Memory B cell (primary cell): ENCODE results near the gene CISD2.
"Not testable (repeated sequence)": the region's sequence is repeated elsewhere in the genome, so short reads cannot be mapped to it uniquely, and the experiment has no call there.

ENCODE experiments used
- ATAC-seq: fragments of 150-1000 bp; cut with Tn5 transposase; 2 replicates; pipeline ENCODE4 v1.10.0; 2021; ENCODE audit warnings: low read depth, mild to moderate bottlenecking, moderate library complexity
- DNase-seq, 2 donors: peaks; one replicate each; pipeline ENCODE4 v3.0.0; 2022; ENCODE audit warnings: low spot score in 2 of 2
- H3K27ac Mint-ChIP-seq: one replicate; pipeline ENCODE4 v1.8.0; 2022; ENCODE audit warnings: mild to moderate bottlenecking, moderate library complexity, mixed read lengths
- H3K27me3 Mint-ChIP-seq: one replicate; pipeline ENCODE4 v1.8.0; 2022; ENCODE audit warnings: mixed read lengths
- H3K36me3 Mint-ChIP-seq: one replicate; pipeline ENCODE4 v1.8.0; 2022; ENCODE audit warnings: mild to moderate bottlenecking, mixed read lengths
- H3K4me1 Mint-ChIP-seq: one replicate; pipeline ENCODE4 v1.8.0; 2022; ENCODE audit warnings: mixed read lengths
- H3K4me3 Mint-ChIP-seq: one replicate; pipeline ENCODE4 v1.8.0; 2022; ENCODE audit warnings: mild to moderate bottlenecking, moderate library complexity, mixed read lengths
- H3K9me3 Mint-ChIP-seq: one replicate; pipeline ENCODE4 v1.8.0; 2022; ENCODE audit warnings: mixed read lengths

Gene CISD2

GRCh38 chr4:102867278-102868152, 1.3 kb upstream of the CISD2 start:
- no peaks in the 10 kb centered on the region for H3K27me3 Mint-ChIP-seq
- peak overlapping the region; percentile 100 for H3K27ac Mint-ChIP-seq
- peak overlapping the region; percentile 96 for H3K4me3 Mint-ChIP-seq
- H3K9me3 Mint-ChIP-seq, result no peaks in the 10 kb centered on the region
- H3K36me3 Mint-ChIP-seq, result no peaks in the 10 kb centered on the region
- peaks cover 17% of the 10 kb centered on the region for H3K4me1 Mint-ChIP-seq
- DNase-seq (no peak), ATAC-seq (no peak)

- peaks cover 22% of the 10 kb centered on the region for H3K4me1 Mint-ChIP-seq
- H3K9me3 Mint-ChIP-seq, result no peaks in the 10 kb centered on the region
- peak overlapping the region; percentile 96 for H3K4me3 Mint-ChIP-seq
- ATAC-seq, result no peak
- peak overlapping the region; percentile 100 for H3K27ac Mint-ChIP-seq
- no peaks in the 10 kb centered on the region for H3K27me3 Mint-ChIP-seq
- DNase-seq, result peak in 1 of 2 donors; percentile 25
- peaks cover 3% of the 10 kb centered on the region for H3K36me3 Mint-ChIP-seq
Observed at GRCh38 chr4:102868153-102868780, 525 bp upstream of the CISD2 start.

- no peak for DNase-seq
- Mint-ChIP-seq H3K9me3 (no peaks in the 10 kb centered on the region), H3K27ac (peak overlapping the region; percentile 100), H3K27me3 (no peaks in the 10 kb centered on the region), H3K4me1 (peaks cover 28% of the 10 kb centered on the region), H3K36me3 (peaks cover 8% of the 10 kb centered on the region), H3K4me3 (peak overlapping the region; percentile 96)
- ATAC-seq, result no peak
Observed at GRCh38 chr4:102869569-102870197, 891 bp downstream of the CISD2 start.

GRCh38 chr4:102871772-102872171, 3.0 kb downstream of the CISD2 start:
- no peak overlapping the region for H3K4me3 Mint-ChIP-seq
- peaks cover 24% of the 10 kb centered on the region for H3K4me1 Mint-ChIP-seq
- no peak for ATAC-seq
- no peaks in the 10 kb centered on the region for H3K9me3 Mint-ChIP-seq
- H3K27me3 Mint-ChIP-seq, result no peaks in the 10 kb centered on the region
- H3K36me3 Mint-ChIP-seq, result peaks cover 22% of the 10 kb centered on the region
- no peak overlapping the region for H3K27ac Mint-ChIP-seq
- DNase-seq, result no peak

GRCh38 chr4:102877477-102878106, 8.8 kb downstream of the CISD2 start:
- ATAC-seq, H3K4me3 Mint-ChIP-seq, H3K27ac Mint-ChIP-seq, H3K27me3 Mint-ChIP-seq, DNase-seq, H3K9me3 Mint-ChIP-seq: not testable (repeated sequence)
- Mint-ChIP-seq H3K4me1 (peaks cover 15% of the 10 kb centered on the region), H3K36me3 (peaks cover 29% of the 10 kb centered on the region)

GRCh38 chr4:102878349-102878748, 9.6 kb downstream of the CISD2 start:
- H3K27ac Mint-ChIP-seq, H3K27me3 Mint-ChIP-seq, DNase-seq, H3K9me3 Mint-ChIP-seq, ATAC-seq, H3K4me1 Mint-ChIP-seq, H3K4me3 Mint-ChIP-seq: not testable (repeated sequence)
- peaks cover 29% of the 10 kb centered on the region for H3K36me3 Mint-ChIP-seq

- Mint-ChIP-seq H3K27me3 (no peaks in the 10 kb centered on the region), H3K36me3 (peaks cover 29% of the 10 kb centered on the region), H3K9me3 (peaks cover 3% of the 10 kb centered on the region), H3K4me1 (peaks cover 7% of the 10 kb centered on the region), H3K4me3 (no peak overlapping the region), H3K27ac (no peak overlapping the region)
- ATAC-seq (no peak), DNase-seq (no peak)
Observed at GRCh38 chr4:102878901-102879300, 10.1 kb downstream of the CISD2 start.

GRCh38 chr4:102881343-102881742, 12.6 kb downstream of the CISD2 start:
- no peaks in the 10 kb centered on the region for H3K27me3 Mint-ChIP-seq
- H3K4me3 Mint-ChIP-seq, result no peak overlapping the region
- ATAC-seq (no peak), DNase-seq (no peak)
- H3K9me3 Mint-ChIP-seq, result peaks cover 3% of the 10 kb centered on the region
- H3K4me1 Mint-ChIP-seq, result peaks cover 5% of the 10 kb centered on the region
- H3K27ac Mint-ChIP-seq, result no peak overlapping the region
- peaks cover 14% of the 10 kb centered on the region for H3K36me3 Mint-ChIP-seq

- ATAC-seq, result no peak
- H3K4me1 Mint-ChIP-seq, result peaks cover 5% of the 10 kb centered on the region
Observed at GRCh38 chr4:102883278-102883677, 14.5 kb downstream of the CISD2 start.

GRCh38 chr4:102888570-102888969, 19.8 kb downstream of the CISD2 start:
- H3K27me3 Mint-ChIP-seq, H3K9me3 Mint-ChIP-seq, H3K4me3 Mint-ChIP-seq, DNase-seq, H3K4me1 Mint-ChIP-seq, H3K27ac Mint-ChIP-seq, H3K36me3 Mint-ChIP-seq, ATAC-seq: not testable (repeated sequence)

More at GRCh38 chr4:102883278-102883677, 14.5 kb downstream of the CISD2 start:
- Mint-ChIP-seq H3K9me3 (peaks cover 3% of the 10 kb centered on the region), H3K27ac (peak overlapping the region; percentile 12), H3K27me3 (no peaks in the 10 kb centered on the region), H3K36me3 (peaks cover 7% of the 10 kb centered on the region), H3K4me3 (no peak overlapping the region)
- DNase-seq, result no peak

GRCh38 chr4:102889866-102890265, 21.1 kb downstream of the CISD2 start:
- not testable (repeated sequence) for ATAC-seq, H3K9me3 Mint-ChIP-seq, H3K4me3 Mint-ChIP-seq, DNase-seq, H3K27me3 Mint-ChIP-seq, H3K4me1 Mint-ChIP-seq, H3K36me3 Mint-ChIP-seq, H3K27ac Mint-ChIP-seq

- not testable (repeated sequence) for H3K36me3 Mint-ChIP-seq, H3K4me3 Mint-ChIP-seq, ATAC-seq
Observed at GRCh38 chr4:102896547-102896946, 27.8 kb downstream of the CISD2 start.

GRCh38 chr4:102897610-102898009, 28.8 kb downstream of the CISD2 start:
- H3K27me3 Mint-ChIP-seq, H3K9me3 Mint-ChIP-seq, ATAC-seq, H3K27ac Mint-ChIP-seq, H3K4me1 Mint-ChIP-seq, H3K4me3 Mint-ChIP-seq, DNase-seq, H3K36me3 Mint-ChIP-seq: not testable (repeated sequence)

More at GRCh38 chr4:102896547-102896946, 27.8 kb downstream of the CISD2 start:
- DNase-seq, H3K9me3 Mint-ChIP-seq, H3K27ac Mint-ChIP-seq, H3K4me1 Mint-ChIP-seq, H3K27me3 Mint-ChIP-seq: not testable (repeated sequence)

GRCh38 chr4:102901804-102902203, 33.0 kb downstream of the CISD2 start:
- no peak overlapping the region for H3K4me3 Mint-ChIP-seq

More at GRCh38 chr4:102901804-102902203, 33.0 kb downstream of the CISD2 start:
- DNase-seq (no peak), ATAC-seq (no peak)
- Mint-ChIP-seq H3K9me3 (no peaks in the 10 kb centered on the region), H3K36me3 (no peaks in the 10 kb centered on the region), H3K27ac (no peak overlapping the region), H3K27me3 (no peaks in the 10 kb centered on the region), H3K4me1 (no peaks in the 10 kb centered on the region)
